ENCODE data around the gene PUM2. TPM values are rescaled to one million over a fixed set of nuclear protein-coding genes. Genes with fewer than 3 reads are reported as not detected.

The PUM2 gene
- total and polyA plus RNA-seq, 2 of the 13 experiments (the other 11 are each of a cell fraction or from before 2014, with no cell fraction given): 69.6 to 69.8 TPM

DNA sequence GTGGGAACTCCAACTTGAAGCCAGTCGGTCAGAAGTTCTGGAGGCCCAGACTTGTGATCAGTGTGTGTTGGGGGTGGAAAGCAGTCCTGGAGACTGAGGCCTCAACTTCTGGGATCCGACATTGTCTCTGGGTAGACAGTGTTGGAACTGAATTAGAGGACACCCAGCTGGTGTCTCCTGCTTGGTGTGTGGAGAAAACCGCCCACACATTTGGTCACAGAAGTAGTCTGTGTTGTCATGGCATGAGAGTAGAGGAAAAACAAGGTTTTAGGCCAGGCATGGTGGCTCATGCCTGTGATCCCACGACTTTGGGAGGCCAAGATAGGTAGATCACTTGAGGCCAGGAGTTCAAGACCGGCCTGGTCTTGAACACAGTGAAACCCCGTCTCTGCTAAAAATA, 51.5 kb downstream of the PUM2 start:
- TF ChIP-seq ZNF232 (CRISPR knock-in tag; IDR thresholded peaks at IDR 0.05; ENCODE audit: borderline replicate concordance): peak; percentile 35; the same call in 1 of the 2 replicates
- TF ChIP-seq CCDC6 (CRISPR knock-in tag; IDR thresholded peaks at IDR 0.05): no peak
- WGBS (ENCODE audit: low lambda C conversion rate): 94% methylated on average over 6 of the region's 6 CpGs
- BruUV-seq (replicated peaks): no TSS peak

DNA sequence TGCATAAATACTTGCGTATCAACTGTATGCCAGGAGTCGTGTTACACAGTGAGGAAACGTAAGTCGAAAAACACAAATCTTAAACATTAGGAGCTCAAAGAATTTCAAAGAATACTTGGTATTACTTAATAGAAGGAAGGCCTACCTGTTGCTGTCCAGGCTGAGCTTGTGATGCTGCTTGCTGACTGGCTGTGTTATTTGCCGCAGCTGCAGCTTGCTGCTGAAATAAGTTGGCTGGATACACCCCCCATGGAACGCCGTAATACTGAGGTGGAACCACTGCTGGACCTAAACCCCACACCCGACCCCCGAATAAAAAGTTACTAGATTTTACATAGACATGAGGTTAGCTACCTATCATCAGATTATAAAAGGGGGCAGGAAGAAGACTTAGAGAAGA, 56.4 kb downstream of the PUM2 start:
- Histone ChIP-seq H3K4me3 (replicated peaks in 1 of 3; ENCODE audit: insufficient read depth in 1 of 3, low read depth in 2 of 3, low read length in 3 of 3) (no peak overlapping the region), H3K27ac (ENCODE audit: extremely low read length, insufficient read depth, low read length) (no peak overlapping the region), H3K4me1 (ENCODE audit: insufficient read depth, low read length) (peaks cover 5% of the 10 kb centered on the region; the same call in 1 of the 2 replicates), H3K9ac (ENCODE audit: insufficient read depth, low read depth, low read length) (no peak overlapping the region), H3K9me3 (ENCODE audit: low read length) (no peaks in the 10 kb centered on the region), H3K4me2 (ENCODE audit: low read depth, low read length) (no peak overlapping the region), H3K27me3 (ENCODE audit: control insufficient read depth in 1 of 2, insufficient read depth in 2 of 2, low read length in 2 of 2) (no peaks in the 10 kb centered on the region), H3K36me3 (replicated peaks in 1 of 2; ENCODE audit: control insufficient read depth in 1 of 2, insufficient read depth in 2 of 2, low read length in 2 of 2) (peaks cover 23 to 80% of the 10 kb centered on the region in 2 experiments), H4K20me1 (ENCODE audit: insufficient read depth, low read length) (peaks cover 11% of the 10 kb centered on the region; the same call in 1 of the 2 replicates), H2AFZ (ENCODE audit: low read length) (no peak overlapping the region), H3K79me2 (ENCODE audit: insufficient read depth, low read length) (peaks cover 14% of the 10 kb centered on the region)
- CTCF ChIA-PET (ENCODE audit: low intra/inter-chr PET ratio, low total read pairs): no interaction called here
- TF ChIP-seq AGO2 (optimal IDR thresholded peaks at IDR 0.05; ENCODE audit: low read depth, low read length) (peak; percentile 17), MBD4 (IDR thresholded peaks at IDR 0.05; ENCODE audit: borderline replicate concordance, low read length) (no peak), RBM22 (optimal IDR thresholded peaks at IDR 0.05; ENCODE audit: low read length) (peak; percentile 89)
- POLR2A ChIA-PET: interaction anchor here (0.6 kb wide), 1 partner anchor 20 kb away, joined by 3 read pairs; no protein-coding TSS in a partner anchor
- FAIRE-seq: no peak
- in situ Hi-C loops (cut with HindIII; ENCODE audit: extremely low pct_ligation_motif_present, low pct_unique_long_range_greater_than_20kb): no loop called here
- intact Hi-C loops (cut with micrococcal nuclease; ENCODE audit: unreplicated experiment): no loop called here
- DNase-seq (ENCODE audit: low spot score): no peak
- no peak for ATAC-seq
- 98% methylated on average over 9 of the region's 9 CpGs for WGBS (ENCODE audit: low lambda C conversion rate)
- no TSS peak for BruUV-seq (replicated peaks)

More for the DNA sequence above, 51.5 kb downstream of the PUM2 start:
- Histone ChIP-seq H3K27me3 (ENCODE audit: control insufficient read depth in 1 of 2, insufficient read depth in 2 of 2, low read length in 2 of 2) (no peaks in the 10 kb centered on the region), H3K79me2 (ENCODE audit: insufficient read depth, low read length) (peaks cover 30% of the 10 kb centered on the region), H3K36me3 (replicated peaks in 1 of 2; ENCODE audit: control insufficient read depth in 1 of 2, insufficient read depth in 2 of 2, low read length in 2 of 2) (peaks cover 33 to 83% of the 10 kb centered on the region in 2 experiments), H3K4me1 (ENCODE audit: insufficient read depth, low read length) (no peaks in the 10 kb centered on the region), H3K4me2 (ENCODE audit: low read depth, low read length) (no peak overlapping the region), H2AFZ (ENCODE audit: low read length) (no peak overlapping the region), H4K20me1 (ENCODE audit: insufficient read depth, low read length) (peaks cover 13% of the 10 kb centered on the region; the same call in 1 of the 2 replicates), H3K27ac (ENCODE audit: extremely low read length, insufficient read depth, low read length) (no peak overlapping the region), H3K9me3 (ENCODE audit: low read length) (no peaks in the 10 kb centered on the region), H3K4me3 (replicated peaks in 1 of 3; ENCODE audit: insufficient read depth in 1 of 3, low read depth in 2 of 3, low read length in 3 of 3) (no peak overlapping the region), H3K9ac (ENCODE audit: insufficient read depth, low read depth, low read length) (no peak overlapping the region)
- ATAC-seq (no peak; the same call in 2 of the 3 replicates), FAIRE-seq (no peak), DNase-seq (ENCODE audit: low spot score) (no peak)
- ChIA-PET CTCF (ENCODE audit: low intra/inter-chr PET ratio, low total read pairs) (no interaction called here), POLR2A (no interaction called here)
- in situ Hi-C loops (cut with HindIII; ENCODE audit: extremely low pct_ligation_motif_present, low pct_unique_long_range_greater_than_20kb): no loop called here
- intact Hi-C loops (cut with micrococcal nuclease; ENCODE audit: unreplicated experiment): no loop called here
